Fibroblast of peridontal ligament (primary cell): ENCODE measurements around the gene ARFGAP3.

ENCODE experiments used
- DNase-seq: peaks from one replicate; pipeline ENCODE4 v3.0.0-alpha.2; 2010; ENCODE audit errors: extremely low read depth

ARFGAP3 gene

DNA sequence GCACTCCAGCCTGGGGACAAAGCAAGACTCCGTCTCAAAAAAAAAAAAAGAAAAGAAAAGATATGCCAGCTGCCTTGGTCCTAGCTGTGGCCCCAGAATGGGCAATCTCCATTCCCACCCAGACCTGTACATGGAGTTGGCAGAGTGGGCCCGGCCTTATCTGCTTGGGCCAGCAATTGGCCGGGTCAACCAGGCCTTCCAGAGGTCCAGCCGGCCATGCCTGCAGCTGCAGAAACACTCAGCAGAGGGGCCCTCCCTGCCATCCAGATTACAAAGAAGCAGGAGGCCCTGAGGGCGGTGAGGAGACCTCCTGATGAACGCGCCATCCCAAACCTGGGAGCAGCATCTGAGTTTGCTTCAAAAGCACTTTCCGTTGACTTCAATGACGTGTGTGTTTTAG is 26.9 kb upstream of the ARFGAP3 start:
- DNase-seq = no peak

DNA sequence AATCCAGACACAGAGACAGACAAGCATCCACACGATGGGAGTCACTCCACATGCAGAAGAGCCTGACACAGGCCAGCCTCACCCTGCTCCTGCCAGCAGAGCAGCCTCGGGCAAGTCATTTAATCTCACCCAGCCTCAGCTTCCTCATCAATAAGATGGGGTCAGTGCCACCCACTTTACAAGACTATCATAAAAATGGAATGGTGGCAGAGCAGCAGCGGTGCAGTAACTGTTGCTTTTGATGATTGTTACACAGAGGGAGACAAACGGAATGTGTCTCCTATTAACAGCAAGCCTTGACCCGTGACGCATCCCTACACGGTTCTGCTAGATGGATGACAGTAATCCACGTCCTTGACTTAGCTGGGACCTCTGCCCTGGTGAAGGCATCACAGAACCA is 26.0 kb upstream of the ARFGAP3 start:
- no peak for DNase-seq

DNA sequence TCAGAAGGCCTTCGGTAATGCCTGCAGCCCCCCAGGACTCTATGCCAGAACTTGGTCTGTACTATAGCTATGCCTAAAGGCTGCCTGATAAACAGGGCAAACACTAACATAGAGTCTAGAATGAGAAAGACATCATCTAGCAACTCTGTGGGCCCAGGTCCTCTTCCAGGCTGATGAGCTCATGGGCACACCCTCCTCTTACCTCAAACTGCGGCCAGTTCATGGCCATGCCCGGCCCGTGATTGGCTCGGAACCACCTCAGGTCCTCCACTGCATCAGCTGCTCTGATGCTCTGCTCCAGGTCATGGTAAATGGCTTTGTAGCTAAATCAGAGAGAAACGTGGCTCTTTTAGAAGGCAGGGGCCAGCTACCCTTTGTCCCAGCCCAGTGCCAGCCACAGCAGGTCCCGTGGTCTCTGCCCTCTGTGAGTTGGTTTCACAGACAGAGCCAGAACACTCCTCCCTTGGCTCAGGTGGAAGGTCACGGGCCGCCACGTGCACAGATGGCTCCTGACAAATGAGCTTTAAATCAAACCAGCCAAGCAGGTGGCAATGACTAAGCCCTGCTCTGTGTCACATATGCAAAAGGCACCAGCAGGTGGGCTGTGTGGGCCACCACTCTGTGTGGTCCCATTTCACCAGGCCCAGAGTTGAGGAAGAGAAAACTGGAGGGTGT is 25.0 kb upstream of the ARFGAP3 start:
- no peak for DNase-seq

DNA sequence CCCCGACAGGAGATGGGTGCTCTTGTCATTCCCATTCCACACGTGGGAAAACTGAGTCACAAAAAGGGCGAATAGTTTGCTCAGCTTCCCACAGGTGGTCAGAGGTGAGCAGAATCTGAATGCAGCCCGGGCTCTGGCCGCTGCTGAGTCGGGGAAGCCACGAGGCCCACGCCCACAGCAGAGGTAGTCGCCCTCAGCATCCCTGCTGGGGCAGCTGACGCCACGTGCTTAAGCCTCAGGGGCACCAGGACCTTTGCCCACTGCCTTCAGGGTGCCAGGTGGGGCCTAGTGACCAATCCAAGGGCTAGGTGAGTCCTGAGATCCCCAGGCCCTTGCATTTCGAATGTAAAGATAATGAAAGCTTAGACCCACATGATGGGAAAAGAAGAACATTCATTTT is 24.2 kb upstream of the ARFGAP3 start:
- no peak for DNase-seq

DNA sequence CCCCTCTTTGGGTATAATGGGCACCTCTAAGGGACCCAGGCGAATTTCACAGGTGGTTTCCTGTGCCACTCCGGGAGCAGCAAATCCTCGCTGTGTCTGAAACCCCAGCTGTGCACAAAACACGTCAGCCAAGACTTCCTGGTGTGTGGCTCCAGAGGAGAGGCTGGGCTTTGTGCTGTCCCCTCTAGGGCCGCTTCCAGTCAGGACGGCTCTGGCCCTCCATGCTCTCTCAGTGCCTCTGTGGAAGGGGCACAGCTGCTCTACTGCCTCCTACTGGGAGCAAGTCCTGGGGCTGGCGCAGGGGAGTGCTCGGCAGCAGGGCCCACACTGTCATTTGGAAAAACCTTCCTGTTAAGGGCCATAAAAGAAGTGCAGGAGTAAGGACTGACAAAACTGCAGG is 23.7 kb upstream of the ARFGAP3 start:
- no peak for DNase-seq

DNA sequence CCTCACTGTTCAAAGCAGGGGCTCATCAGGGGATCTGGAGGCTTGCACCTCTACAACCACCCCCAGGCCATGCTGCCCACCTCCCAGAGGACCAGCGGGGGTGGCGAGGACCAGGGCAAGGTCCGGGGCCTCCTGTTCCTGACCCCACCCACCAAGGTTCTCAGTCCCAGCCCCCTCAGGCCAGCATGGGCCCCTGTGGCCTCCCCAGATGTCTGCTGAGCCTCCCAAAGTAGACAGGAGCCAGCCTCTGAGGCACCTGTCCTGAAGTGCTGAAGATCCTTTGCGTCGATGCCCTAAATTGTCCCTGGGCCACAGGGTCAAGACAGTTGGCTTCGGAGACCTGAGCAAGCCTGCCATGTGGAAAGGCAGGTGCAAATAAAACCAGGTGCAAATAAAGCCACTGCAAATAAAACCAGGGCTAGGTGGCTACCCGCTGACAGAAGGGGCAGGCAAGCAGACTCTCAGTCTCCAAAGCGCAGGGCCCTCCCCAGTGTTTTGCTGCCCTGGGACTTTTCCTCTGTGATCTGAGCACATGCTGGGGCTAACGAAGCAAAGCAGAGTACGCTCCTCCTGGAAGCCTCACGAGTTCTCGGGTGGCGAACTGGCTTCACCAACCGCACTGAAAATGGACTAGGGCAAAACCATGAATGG is 22.4 kb upstream of the ARFGAP3 start:
- DNase-seq = no peak

DNA sequence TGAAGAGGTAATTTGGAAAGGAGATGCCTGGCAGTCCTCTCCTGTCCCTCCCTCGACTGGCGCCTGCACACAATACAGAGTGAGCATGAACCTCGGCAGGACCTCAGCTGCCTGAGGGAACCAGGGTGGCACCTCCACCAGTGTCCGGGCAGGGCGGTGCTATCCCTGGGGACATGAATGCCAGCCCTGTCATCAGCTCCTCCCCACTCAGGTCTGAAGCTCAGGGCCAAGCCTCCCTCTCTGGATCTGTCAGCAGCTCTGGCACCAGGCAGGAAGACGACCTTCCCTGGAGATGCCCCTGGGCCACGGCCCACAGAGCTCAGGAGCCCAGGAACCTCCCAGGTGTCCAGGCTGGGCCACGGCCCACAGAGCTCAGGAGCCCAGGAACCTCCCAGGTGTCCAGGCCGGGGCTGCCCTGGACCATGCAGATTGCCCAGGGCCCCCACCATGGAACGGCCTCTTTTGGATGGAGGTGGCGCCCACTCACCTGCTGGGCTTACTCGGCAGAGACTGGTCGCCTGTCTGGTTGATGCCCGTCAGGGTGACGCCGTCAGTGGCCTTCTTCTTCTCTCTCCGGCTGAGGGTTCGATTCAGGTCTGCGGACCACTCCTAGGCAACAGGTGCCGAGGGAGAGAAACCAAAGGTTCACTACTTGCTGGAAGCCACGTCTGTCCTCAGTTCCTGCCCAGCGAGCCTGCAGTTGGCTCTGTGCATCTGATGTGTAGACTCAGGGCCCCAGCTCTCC is 21.7 kb upstream of the ARFGAP3 start:
- DNase-seq = no peak

DNA sequence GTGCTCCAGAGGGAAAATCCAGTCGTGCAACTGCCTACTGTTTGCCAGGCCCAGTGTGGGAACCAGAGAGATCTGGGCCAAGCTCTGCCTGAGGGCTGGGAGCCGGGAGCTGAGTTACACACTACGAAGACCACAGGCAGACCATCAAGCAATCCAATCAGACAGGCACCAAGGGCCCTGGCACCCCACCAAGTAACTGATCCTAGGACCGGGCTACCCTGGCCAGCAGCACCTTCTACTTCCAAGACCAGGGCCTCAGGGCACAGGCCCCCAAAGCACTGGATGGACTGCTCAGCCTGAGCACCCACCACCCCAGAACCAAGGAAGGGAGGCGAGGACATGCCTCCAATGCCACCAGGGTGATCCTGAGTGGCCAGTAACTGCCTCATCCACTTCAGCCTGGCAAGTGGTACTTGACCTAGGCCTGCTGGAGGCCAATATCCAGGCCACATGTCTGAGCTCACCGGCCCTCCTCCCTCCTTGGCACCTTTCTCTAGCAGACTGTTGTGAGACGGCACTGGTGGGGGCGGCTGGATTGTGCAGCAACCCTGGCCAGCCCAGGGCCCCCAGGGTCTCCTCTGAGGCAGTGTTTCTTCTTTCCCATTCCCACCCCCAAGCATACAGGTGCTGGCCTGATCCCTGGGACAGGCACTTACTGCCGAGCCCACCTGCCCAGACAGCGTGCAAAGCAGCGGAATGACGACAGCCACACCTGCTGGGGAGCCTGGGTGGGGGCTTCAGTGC is 20.7 kb upstream of the ARFGAP3 start:
- DNase-seq = no peak

DNA sequence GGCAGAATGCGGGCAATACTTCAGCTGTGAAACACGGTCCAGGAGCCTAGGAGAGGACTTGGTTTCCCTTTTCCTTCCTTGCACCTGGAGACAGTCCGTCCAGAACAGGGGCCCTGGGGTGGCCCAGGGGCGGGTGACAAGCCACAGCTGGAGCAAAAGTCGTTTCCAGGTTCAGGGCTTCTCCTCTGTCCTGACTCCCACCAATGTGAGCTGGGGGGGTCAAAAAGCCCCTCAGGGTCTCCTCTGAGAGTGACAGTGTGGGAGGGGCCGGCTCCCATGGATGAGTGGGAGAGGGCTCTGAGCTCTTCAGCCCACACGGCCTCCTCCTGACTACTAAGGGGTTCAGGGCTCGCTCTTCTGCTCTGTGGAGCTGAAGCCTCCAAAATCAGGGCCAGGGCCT is 20.1 kb upstream of the ARFGAP3 start:
- DNase-seq = no peak

DNA sequence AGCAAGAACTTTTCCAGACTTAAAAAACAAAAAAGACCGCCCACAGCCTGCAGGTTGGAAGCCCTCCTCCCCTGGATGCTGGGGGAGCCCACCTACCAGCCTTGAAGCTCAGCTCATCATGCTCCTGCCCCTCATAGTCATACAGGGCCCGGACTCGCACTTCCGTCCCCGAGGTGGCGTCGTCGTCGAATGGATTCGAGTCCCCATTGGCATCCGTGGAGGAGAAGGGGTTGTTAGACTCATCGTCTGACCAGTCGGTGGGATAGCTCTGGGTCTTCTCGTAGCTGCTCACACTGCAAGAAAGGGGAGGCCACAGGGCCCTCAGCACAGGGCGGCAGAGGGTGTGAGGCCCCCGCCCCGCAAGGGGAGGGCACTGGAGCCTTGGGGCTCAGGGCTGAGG is 19.0 kb upstream of the ARFGAP3 start:
- DNase-seq = no peak

DNA sequence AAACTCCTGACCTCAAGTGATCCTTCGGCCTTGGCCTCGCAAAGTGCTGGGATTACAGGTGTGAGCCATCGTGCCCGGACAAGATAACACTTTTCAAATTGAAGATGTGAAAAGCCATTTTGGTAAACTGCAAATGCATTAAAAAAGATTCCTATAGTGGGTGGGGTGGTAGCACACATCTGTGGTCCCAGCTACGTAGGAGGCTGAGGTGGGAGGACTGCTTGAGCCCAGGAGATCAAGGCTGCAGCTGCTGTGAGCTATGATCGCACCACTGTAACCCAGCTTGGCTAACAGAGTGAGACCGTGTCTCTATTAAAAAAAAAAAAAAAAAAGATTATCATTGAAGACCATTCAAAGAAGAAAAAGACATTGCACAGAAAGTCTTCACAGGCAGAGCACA is 16.9 kb upstream of the ARFGAP3 start:
- no peak for DNase-seq

DNA sequence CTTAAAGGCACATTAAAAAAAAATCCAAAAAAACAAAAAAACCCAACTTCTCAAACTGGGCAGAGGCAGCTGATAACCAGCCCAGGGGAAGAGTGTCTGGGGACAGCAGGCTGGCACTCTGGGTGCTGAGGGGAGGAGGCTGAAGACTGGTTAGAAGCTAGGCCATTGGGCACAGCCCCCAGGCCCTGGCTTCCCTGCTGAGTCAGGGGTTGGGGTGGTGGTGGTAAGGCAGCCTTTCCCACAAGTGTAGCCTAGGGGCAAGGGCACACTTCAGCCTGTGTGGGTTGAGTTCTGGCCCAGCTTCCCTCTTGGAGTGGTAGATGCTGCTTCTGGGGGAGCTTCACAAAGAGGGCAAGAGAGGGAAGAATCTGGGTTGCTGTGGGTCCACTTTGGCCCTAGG is 16.3 kb upstream of the ARFGAP3 start:
- no peak for DNase-seq

DNA sequence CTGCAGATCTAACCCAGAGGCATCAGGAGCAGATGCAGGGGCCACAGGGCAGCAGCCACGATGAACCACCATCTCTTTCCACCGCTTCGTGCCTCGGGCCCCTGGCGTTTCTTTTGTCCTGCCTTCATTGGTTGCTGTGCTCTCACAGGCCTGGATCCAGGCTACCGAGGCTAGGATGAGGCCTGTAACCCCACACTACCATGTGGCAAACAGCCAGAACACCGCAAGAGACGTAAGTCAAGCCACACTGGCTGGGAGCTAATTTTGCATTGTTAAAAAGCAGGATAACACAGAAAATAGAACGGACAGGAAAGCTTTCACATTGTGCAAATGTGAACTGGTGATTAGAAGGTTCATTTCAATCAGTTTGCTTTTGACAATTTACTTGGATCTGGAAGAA is 15.7 kb upstream of the ARFGAP3 start:
- no peak for DNase-seq

DNA sequence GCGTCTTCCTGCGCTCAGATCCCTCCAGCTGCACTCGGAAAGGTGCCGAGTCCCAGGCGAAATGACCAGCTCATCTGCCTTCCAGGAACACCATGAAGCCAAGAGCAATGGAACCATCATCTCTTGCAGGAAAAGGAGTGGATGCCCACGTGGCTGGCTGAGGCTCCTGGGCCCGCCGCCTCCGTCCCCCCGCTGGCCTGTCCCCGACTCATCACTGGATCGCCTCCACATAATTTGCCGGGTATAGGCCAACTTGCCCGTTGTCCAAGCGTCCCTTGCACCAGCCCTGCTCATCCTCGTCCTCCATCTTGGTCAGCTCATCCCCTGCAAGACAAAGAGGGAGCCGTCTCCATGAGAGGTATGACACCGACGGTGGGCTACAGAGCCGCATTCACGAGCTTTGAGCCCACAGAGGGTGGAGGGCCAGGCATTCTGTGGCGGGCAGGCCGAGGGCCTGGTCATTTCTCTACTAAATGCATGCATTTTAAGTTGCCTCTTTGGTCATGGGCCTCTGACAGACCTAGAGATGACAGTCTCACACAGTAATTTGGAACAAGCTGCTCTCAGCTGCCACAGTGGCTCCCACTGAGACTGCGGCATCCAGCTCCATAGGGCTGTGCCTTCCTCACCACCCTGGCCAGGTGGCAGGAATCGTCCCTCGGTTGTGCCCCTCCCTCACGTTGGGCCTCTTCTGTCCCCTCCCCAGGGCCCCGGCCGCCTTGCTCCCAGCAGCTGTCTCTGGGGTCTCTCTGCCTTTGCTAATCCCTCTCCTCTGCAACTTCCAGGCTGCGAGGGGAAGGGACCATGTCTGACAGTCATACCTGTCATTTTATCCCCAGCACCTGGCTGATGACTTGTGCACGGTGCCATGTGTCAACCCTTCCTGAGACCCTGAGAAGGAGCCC is 14.3 kb upstream of the ARFGAP3 start:
- DNase-seq = no peak

DNA sequence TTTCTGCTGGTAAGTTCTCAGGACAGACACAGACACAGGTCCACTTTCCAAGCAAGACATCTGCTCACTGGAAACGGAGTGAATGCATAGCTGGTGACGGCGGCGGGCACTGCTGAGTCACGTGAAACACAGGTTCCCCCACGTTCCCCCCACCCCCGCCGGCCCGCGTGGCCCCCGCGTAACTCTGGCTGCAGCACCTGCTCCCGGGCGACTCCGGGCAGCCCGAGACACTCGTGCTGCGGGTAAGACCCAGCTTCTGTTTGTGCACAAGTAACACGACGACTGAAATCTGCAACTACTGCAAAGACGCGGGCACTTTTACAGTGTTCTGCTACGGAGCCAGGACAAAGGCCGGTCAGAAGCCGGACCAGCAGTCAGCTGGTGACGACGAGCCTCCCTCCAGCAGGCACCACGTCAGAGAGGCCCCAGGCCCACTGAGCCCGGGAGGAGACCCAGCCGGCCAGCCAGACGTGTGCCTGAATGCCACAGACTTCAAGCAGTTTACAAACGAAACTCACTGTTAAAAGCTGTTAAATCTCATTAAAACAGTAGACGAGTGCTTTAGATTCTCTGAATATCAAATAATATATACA is 12.9 kb upstream of the ARFGAP3 start:
- DNase-seq = no peak

DNA sequence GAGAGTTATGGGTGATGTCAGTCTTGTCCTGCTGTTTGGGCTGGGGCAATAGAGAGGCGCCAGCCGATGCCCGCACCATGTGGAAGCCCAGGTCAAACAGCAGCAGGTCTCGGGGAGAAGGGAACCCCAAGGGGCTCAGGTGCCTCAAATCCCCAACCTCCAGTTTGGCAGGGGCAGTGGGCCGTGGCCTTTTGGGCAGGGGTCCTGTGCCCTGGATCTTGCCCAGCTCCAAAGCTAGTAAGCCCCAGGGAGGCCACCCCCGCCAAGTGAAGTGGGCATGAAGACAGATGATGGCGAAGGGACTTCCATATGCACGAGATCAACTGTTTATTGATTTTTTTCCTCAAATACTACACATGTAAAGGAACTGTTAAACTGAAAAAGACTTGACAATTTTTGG is 12.4 kb upstream of the ARFGAP3 start:
- no peak for DNase-seq

DNA sequence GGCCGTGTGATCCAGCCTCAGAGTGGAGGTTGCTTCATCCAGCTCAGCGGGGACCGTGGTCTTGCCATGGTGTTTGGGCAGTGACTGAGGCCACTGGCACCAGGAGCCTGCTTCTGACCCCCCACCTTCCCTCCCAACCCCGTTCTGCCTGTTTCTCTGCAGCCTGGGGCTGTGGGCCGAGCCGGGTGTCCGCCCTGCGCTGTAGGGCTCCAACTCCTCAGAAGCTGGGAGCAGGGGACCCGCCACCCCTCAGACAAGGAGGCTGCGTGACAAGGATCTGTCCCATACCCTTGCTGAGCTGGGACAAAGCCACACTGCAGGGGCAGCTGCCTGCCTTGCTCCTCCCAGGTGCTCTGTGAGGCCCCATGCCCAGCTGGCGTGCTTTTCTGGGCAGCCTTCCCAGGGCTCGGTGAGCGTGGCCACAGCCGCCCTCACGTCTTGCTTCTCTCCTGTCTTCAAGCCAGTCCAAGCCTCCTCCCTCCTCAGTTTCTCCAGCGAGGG is 11.7 kb upstream of the ARFGAP3 start:
- peak; percentile 14 for DNase-seq

DNA sequence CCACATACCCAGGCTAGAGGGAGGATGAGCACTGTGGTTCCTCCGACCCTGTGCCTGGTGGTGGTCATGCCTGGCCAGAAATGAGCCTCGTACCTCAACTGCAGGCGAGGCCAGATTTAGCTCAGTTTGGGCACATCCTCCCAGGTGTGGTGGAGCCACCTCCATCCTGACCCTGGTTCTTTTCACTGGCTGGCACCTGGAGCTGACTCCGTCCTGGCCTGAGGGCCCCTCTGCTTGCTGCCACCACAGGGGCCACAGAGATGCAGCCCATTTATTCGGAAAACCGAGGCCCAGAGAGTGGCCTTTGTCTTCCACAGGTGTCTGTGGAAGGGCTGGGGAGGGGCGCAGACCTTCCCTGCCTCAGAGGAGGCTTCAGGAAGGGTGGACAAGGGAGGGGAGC is 9.0 kb upstream of the ARFGAP3 start:
- DNase-seq = no peak

DNA sequence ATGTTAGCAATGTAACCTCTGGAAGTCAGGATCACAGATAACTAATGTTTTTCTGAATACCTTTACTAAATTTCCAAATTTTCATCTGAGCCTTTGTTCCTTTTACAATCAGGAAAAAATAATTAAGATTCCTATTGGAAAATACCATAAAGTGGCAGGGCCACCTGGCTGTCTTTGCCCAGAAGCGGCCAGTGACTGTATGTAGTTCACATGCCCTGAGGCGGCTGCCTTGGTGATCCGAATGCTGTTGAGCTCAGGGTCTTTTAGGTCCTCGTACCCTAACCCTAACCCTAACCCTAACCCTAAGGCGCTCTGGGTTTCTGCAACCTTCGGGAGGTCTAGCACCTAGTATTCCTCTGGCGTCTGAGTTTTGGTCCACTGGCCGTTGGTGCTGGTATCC is 8.5 kb upstream of the ARFGAP3 start:
- DNase-seq = no peak

DNA sequence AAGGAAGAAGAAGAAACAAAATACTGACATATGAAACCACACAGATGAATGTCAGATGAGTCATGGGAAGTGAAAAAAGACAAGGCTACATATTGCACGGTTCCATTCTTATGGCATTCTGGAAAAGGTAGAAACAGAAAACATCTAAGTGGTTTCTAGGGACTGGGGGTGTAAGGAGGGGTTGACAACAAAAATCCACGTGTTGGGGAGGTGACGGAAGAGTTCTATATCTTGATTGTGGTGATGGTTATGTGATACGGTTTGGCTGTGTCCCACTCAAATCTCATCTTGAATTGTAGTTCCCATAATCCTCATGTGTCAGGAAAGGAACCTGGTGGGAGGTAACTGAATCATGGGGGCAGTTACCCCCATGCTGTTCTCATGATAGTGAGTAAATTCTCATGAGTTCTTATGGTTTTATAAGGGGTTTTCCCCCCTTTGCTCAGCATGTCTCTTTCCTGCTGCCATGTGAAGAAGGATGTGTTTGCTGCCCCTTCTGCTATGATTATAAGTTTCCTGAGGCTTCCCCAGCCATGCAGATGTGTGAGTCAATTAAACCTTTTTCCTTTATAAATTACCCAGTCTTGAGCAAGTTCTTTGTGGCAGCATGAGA is 6.4 kb upstream of the ARFGAP3 start:
- peak; percentile 65 for DNase-seq
